ENCODE results near the gene GPR143.

- no peak for TF ChIP-seq SPI1 (IDR thresholded peaks at IDR 0.05; ENCODE audit: low read depth, low read length)
- TF ChIP-seq POLR2AphosphoS5 (IDR thresholded peaks at IDR 0.05; ENCODE audit: low read depth, low read length) = no peak
- no peak for TF ChIP-seq POLR2A (IDR thresholded peaks at IDR 0.05; ENCODE audit: low read depth, low read length)
Observed at GRCh38 chrX:9700555-9700954, 65.1 kb downstream of the GPR143 start.
